ENCODE data around the gene RNF157. TPM values are rescaled to one million over a fixed set of nuclear protein-coding genes. Genes with fewer than 3 reads are reported as not detected.

Gene RNF157
- total RNA-seq = under 0.01 TPM in 1 of 2 replicates, not detected in the other

DNA sequence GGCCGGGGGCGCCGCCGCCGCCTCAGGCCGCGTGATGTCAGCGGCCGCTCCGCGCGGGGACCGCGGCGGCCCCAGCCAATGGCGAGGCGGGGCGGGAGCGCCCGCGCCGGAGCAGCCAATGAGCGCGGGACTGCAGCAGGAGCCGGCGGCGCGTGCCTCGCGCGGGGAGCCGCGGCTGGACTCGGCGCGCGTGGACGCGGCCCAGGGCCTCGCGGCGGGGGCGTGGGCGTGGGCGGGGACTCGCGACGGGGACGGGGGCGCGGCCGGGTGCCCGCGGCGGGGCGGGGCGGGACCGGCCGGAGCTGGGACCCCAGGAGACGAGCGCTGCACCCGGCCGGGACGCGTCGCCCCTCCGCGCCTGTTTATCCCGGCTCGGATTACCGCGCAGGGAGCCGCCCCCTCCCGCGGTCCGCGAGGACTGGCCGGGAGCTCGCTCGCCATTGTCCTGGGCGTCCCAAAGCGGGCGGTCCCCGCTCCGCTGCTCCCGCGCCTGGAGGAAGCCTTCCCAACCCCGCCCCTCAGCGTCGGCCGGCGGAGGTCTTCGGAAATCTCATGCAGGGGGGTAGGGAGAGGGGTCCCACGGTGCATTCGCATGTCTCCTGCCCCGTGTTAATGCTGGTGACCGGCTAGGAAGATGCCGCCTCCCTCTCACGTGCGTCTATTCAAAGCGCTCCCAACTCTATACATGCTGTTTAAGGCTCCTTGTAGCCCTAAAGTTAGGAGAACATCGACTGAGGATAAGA, at the start of gene RNF157:
Gene RNF157 (minus strand): TSS at position 33 of the 743 bp plus-strand sequence. CDS start 253 bp downstream, outside the sequence.

DNA sequence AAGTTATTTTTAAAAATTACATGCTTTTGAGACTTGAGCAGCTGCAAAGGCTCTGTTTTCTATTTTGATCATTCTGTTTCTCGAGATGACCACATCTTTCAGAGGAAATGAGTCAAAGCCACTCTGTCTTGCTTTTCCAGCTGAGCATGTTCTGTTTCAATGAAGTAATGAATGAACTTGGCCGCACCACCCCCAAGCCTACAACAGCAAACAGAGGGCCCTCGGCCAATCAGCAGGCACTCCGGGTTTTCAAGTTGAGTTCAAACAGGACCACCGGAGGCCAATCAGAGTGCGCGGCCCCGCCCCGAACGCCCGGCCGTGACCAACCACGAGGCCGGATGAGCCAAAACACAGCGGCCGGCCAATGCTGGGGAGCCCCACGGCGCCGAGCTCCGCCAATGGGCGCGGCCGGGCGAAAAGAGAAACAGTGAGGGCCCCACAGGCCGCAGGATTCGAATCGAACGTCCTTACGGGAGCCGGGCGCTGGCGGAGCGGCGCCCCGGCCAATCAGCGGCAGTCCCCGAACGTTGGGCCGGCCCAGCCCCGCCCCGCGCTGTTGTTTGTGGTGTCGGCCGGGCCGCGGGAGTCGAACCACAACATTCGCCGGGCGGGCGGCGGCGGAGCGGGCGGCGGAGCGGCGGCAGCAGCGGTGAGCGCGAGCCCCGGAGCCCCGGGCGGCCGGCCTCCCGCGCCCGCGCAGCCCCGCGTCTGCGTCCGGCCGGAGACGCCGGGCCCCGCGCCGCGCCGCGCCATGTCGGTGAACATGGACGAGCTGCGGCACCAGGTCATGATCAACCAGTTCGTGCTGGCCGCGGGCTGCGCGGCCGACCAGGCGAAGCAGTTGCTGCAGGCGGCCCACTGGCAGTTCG, 24.7 kb upstream of the RNF157 start, which contains the start of gene UBALD2:
Gene UBALD2 (plus strand): TSS at position 594 of the 869 bp plus-strand sequence. CDS start 158 bp downstream, at position 752.

DNA sequence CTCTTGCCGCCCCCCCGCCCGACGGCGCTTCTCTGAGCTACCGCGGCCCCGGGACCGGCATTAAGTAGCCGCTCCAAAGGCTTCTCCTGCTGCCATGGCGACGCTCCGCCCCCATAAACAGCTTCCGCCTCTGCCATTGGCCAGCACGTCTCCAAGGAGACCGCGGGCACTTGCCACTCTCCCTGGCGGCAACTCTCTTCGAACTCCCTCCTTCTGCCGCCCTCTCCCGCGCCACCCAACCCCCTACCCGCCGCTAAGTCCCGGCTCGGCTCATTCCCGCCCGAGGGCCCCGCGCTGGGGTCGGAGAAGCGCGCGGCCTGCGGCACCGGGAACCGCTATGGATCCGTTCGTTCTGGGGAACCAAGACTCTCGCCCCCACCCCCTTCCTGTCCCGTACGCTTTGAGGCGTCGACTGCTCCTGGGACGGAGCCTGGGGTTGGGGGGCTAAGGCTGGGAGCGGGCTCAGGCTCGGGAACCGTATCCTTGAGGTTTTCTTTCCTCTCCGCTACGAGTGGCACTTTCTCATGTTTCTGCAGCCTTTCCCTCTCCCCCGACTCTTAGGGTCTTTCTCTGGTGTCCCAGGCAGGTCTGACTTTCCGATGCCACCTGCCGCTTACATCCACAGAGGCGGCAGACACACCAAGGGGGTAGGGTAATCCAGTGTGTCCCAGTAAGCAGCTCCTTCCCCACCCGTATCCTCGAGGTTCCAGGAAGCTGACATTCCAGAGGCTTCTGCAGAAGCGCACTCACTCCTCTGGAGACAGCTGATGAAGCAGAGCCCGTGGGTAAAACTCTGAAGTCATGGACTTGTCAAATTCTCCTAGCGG, 98.9 kb downstream of the RNF157 start, which contains the start of gene FOXJ1:
Gene FOXJ1 (minus strand): TSS at position 34 of the 827 bp plus-strand sequence. CDS start 850 bp downstream, outside the sequence.

DNA sequence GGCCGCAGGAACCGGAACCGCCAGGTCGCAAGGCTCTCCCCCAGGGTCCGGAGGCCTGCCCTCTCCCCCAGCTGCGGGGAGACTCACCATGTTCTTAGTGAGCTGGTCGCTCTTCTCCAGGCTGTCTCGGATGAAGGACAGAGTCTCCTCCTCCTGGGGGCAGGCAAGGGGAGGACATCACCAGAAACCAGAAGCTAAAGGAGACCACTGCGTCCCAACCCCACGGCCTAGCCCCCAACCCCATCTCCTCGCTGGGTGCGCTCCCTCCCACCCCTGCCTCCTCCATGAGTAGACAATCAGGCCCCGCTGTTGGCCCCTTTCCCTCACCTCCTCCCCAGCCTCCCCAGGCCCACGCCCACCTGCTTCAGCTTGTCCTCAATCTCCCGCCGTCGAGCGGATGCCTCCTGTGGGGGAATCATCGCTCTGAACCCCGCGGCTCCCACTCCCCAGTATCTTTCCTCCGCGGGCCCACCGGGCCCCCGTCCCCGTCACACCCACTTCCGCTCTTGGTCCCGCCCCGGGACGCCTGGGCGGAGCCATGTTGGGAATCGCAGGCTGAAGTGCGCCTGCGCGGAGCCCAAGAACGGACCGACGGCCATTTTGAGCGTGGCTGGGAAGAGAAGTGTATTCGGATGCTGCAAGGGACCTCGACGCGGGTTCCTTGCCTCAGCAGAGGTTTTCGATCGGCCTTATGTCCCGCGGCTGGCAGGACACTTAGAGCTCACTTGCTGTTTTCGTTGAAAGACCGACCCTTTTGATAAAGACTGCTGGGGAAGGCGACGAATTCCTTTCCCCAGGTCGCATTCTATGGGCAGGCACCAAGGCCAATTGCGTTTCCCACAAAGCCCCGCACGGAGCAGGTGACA, 136.8 kb downstream of the RNF157 start, which contains the start of gene EXOC7:
Gene EXOC7 (minus strand): TSS at position 514 of the 866 bp plus-strand sequence. CDS start 95 bp downstream, at position 419.

Other genes starting within 250 kb of the RNF157 start
- gene CDK3, start 239.6 kb downstream of the RNF157 start, total RNA-seq = 0.68 and 1.8 TPM in 2 replicates
- gene EVPL, start 213.2 kb downstream of the RNF157 start, total RNA-seq = 40.3 and 69.8 TPM in 2 replicates
- gene SRP68, start 168.0 kb downstream of the RNF157 start, total RNA-seq = 44.1 and 75.0 TPM in 2 replicates
- 0.14 TPM in 1 of 2 replicates, not detected in the other for gene GALR2, start 165.7 kb downstream of the RNF157 start, total RNA-seq
- not detected in 2 replicates for gene ZACN, start 161.3 kb downstream of the RNF157 start, total RNA-seq
- 36.2 and 66.5 TPM in 2 replicates for gene EXOC7, start 136.7 kb downstream of the RNF157 start, total RNA-seq
- gene FOXJ1, start 99.2 kb downstream of the RNF157 start, total RNA-seq = not detected in 2 replicates
- gene UBALD2, start 24.9 kb upstream of the RNF157 start, total RNA-seq = 7.9 and 10.5 TPM in 2 replicates
- gene QRICH2, start 67.8 kb upstream of the RNF157 start, total RNA-seq = 1.7 and 5.1 TPM in 2 replicates
- 28.4 and 55.9 TPM in 2 replicates for gene PRPSAP1, start 113.4 kb upstream of the RNF157 start, total RNA-seq
- 70.4 and 72.0 TPM in 2 replicates for gene SPHK1, start 144.1 kb upstream of the RNF157 start, total RNA-seq
- gene UBE2O, start 212.7 kb upstream of the RNF157 start, total RNA-seq = 16.1 and 43.6 TPM in 2 replicates
- gene AANAT, start 227.1 kb upstream of the RNF157 start, total RNA-seq = not detected in 2 replicates

All from nasal cavity respiratory epithelium epithelial cell of viscerocranial mucosa (primary cell).